Activated CD8-positive, alpha-beta memory T cell treated with anti-CD3 and anti-CD28 coated beads for 36 hours (primary cell): ENCODE results near the gene AASDH. TPM values are rescaled to one million over a fixed set of nuclear protein-coding genes. Genes with fewer than 3 reads are reported as not detected.
"Not testable (repeated sequence)": the region's sequence is repeated elsewhere in the genome, so short reads cannot be mapped to it uniquely, and the experiment has no call there.

Experiments used
- CTCF ChIA-PET: fragments of 350-600 bp; sonication (Branson Sonifier 250); formaldehyde crosslinking; loops from one replicate; lab custom pipeline; 2021; ENCODE audit warnings: antibody characterized with exemption; lab: Charles Lee
- POLR2A ChIA-PET: fragments of 350-600 bp; sonication (Branson Sonifier 250); formaldehyde crosslinking; loops from one replicate; lab custom pipeline; 2021; ENCODE audit warnings: antibody characterized with exemption; lab: Charles Lee
- total RNA-seq, 2 experiments: library from RNA; stranded (reverse); gene quantifications; one replicate each; pipeline ENCODE4 v1.2.3, GENCODE V29; 2021

Gene AASDH
- total RNA-seq, 2 experiments from 2014 or later = 10.5 to 12.0 TPM

GRCh38 chr4:56409511-56410090 lies 22.3 kb upstream of the AASDH start:
- ChIA-PET CTCF (no interaction called here), POLR2A (interaction anchor here (0.6 kb wide), 1 partner anchor 60 kb away, joined by 3 read pairs; no protein-coding TSS in a partner anchor)

- ChIA-PET CTCF (interaction anchor here (0.8 kb wide), 1 partner anchor 137 kb away, joined by 3 read pairs; no protein-coding TSS in a partner anchor), POLR2A (interaction anchor here (0.6 kb wide), 1 partner anchor 61 kb away, joined by 3 read pairs; no protein-coding TSS in a partner anchor)
Measured at GRCh38 chr4:56408978-56409377, 21.7 kb upstream of the AASDH start.

GRCh38 chr4:56406151-56406550 lies 18.9 kb upstream of the AASDH start:
- POLR2A ChIA-PET = no interaction called here
- CTCF ChIA-PET = no interaction called here

GRCh38 chr4:56405016-56405415 lies 17.7 kb upstream of the AASDH start:
- POLR2A ChIA-PET = no interaction called here
- CTCF ChIA-PET = no interaction called here

GRCh38 chr4:56400560-56400959 lies 13.3 kb upstream of the AASDH start:
- POLR2A ChIA-PET = no interaction called here

GRCh38 chr4:56391270-56391669 lies 4.0 kb upstream of the AASDH start:
- ChIA-PET POLR2A (no interaction called here), CTCF (no interaction called here)

More at GRCh38 chr4:56400560-56400959, 13.3 kb upstream of the AASDH start:
- CTCF ChIA-PET = no interaction called here

GRCh38 chr4:56389558-56389957 lies 2.3 kb upstream of the AASDH start:
- ChIA-PET CTCF (interaction anchor here (0.5 to 0.8 kb wide), 2 partner anchors 70 to 117 kb away, joined by 3 read pairs; no protein-coding TSS in a partner anchor), POLR2A (no interaction called here)

- CTCF ChIA-PET = no interaction called here
- POLR2A ChIA-PET = interaction anchor here (0.5 to 2.3 kb wide), 4 partner anchors 48 to 539 kb away, joined by 3 to 51 read pairs (median 5); partner anchors contain the start of genes PAICS, PPAT and SRP72
Measured at GRCh38 chr4:56388306-56388705, 1.0 kb upstream of the AASDH start.

- ChIA-PET POLR2A (interaction anchor here (1.1 to 2.3 kb wide), 3 partner anchors 50 to 594 kb away, joined by 4 to 51 read pairs (median 14); partner anchors contain the start of genes CEP135, PAICS and PPAT), CTCF (no interaction called here)
Measured at GRCh38 chr4:56386091-56386490, 1.2 kb downstream of the AASDH start.

GRCh38 chr4:56375458-56375857 lies 11.8 kb downstream of the AASDH start:
- CTCF ChIA-PET = no interaction called here
- POLR2A ChIA-PET = no interaction called here

GRCh38 chr4:56374956-56375355 lies 12.3 kb downstream of the AASDH start:
- ChIA-PET CTCF (no interaction called here), POLR2A (no interaction called here)

- ChIA-PET CTCF (no interaction called here), POLR2A (no interaction called here)
Measured at GRCh38 chr4:56372774-56373173, 14.5 kb downstream of the AASDH start.

- ChIA-PET POLR2A (no interaction called here), CTCF (no interaction called here)
Measured at GRCh38 chr4:56371426-56372220, 15.7 kb downstream of the AASDH start.

GRCh38 chr4:56370377-56370776 lies 16.9 kb downstream of the AASDH start:
- ChIA-PET CTCF (no interaction called here), POLR2A (no interaction called here)

- CTCF ChIA-PET, POLR2A ChIA-PET: not testable (repeated sequence)
Measured at GRCh38 chr4:56362981-56363380, 24.3 kb downstream of the AASDH start.

- CTCF ChIA-PET = no interaction called here
- POLR2A ChIA-PET = no interaction called here
Measured at GRCh38 chr4:56360071-56360470, 27.2 kb downstream of the AASDH start.

- ChIA-PET POLR2A (no interaction called here), CTCF (no interaction called here)
Measured at GRCh38 chr4:56356650-56357049, 30.6 kb downstream of the AASDH start.

- ChIA-PET CTCF (no interaction called here), POLR2A (no interaction called here)
Measured at GRCh38 chr4:56348576-56348975, 38.7 kb downstream of the AASDH start.

- ChIA-PET POLR2A (no interaction called here), CTCF (no interaction called here)
Measured at GRCh38 chr4:56345458-56345857, 41.8 kb downstream of the AASDH start.

GRCh38 chr4:56342746-56343145 lies 44.5 kb downstream of the AASDH start:
- POLR2A ChIA-PET = no interaction called here

More at GRCh38 chr4:56342746-56343145, 44.5 kb downstream of the AASDH start:
- CTCF ChIA-PET = no interaction called here
